HepG2 (cell line): Measurements from ENCODE around the gene CYP19A1. TPM values are rescaled to one million over a fixed set of nuclear protein-coding genes. Genes with fewer than 3 reads are reported as not detected.

Experiments
- AKNA ChIP-seq: sonication (generic); formaldehyde crosslinking; IDR thresholded peaks from 2 replicates; pipeline ENCODE4 v1.4.0; 2020; ENCODE audit warnings: missing genetic modification reagents, borderline replicate concordance
- BRCA1 ChIP-seq: sonication (generic); formaldehyde crosslinking; IDR thresholded peaks from 2 replicates; pipeline ENCODE4 v1.4.0; 2020; ENCODE audit warnings: missing genetic modification reagents
- CENPT ChIP-seq: sonication (generic); formaldehyde crosslinking; IDR thresholded peaks from 2 replicates; pipeline ENCODE4 v1.8.0; 2022; ENCODE audit warnings: low read depth, mild to moderate bottlenecking, moderate library complexity, missing genetic modification reagents
- HDAC6 ChIP-seq: fragments of 200-600 bp; sonication (generic); IDR thresholded peaks from 2 replicates; pipeline ENCODE4 v1.7.0; 2017; ENCODE audit warnings: mild to moderate bottlenecking, antibody characterized with exemption, low read length, low read depth
- HINFP ChIP-seq: sonication (generic); formaldehyde crosslinking; IDR thresholded peaks from 2 replicates; pipeline ENCODE4 v1.4.0; 2020; ENCODE audit warnings: low read depth, mild to moderate bottlenecking, missing genetic modification reagents
- KDM2A ChIP-seq: sonication (generic); formaldehyde crosslinking; IDR thresholded peaks from 2 replicates; pipeline ENCODE4 v1.4.0; 2020; ENCODE audit warnings: low read depth, missing genetic modification reagents, borderline replicate concordance
- MAZ ChIP-seq, 2 experiments: sonication (generic) in 1 of 2; formaldehyde crosslinking in 1 of 2; IDR thresholded peaks; 2 replicates each; pipeline versions ENCODE4 v1.5.0 to v1.6.1; 2012 to 2020; ENCODE audit warnings: low read depth in 2 of 2, mild to moderate bottlenecking in 2 of 2, borderline replicate concordance in 1 of 2, improper control_type of control experiment in 1 of 2, low read length in 1 of 2, missing genetic modification reagents in 1 of 2, moderate library complexity in 1 of 2
- SMAD1 ChIP-seq: sonication (generic); formaldehyde crosslinking; IDR thresholded peaks from 2 replicates; pipeline ENCODE4 v1.4.0; 2020; ENCODE audit warnings: missing genetic modification reagents, low read depth, mild to moderate bottlenecking, borderline replicate concordance
- STAG1 ChIP-seq: sonication (generic); formaldehyde crosslinking; IDR thresholded peaks from 2 replicates; pipeline ENCODE4 v1.4.0; 2020; ENCODE audit warnings: missing genetic modification reagents
- TMF1 ChIP-seq: sonication (generic); formaldehyde crosslinking; IDR thresholded peaks from 2 replicates; pipeline ENCODE4 v1.8.1; 2022; ENCODE audit warnings: low read depth, missing genetic modification reagents
- ZNF253 ChIP-seq: sonication (generic); formaldehyde crosslinking; IDR thresholded peaks from 2 replicates; pipeline ENCODE4 v1.8.0; 2022; ENCODE audit warnings: mild to moderate bottlenecking, missing genetic modification reagents, borderline replicate concordance
- ZNF281 ChIP-seq: sonication (generic); formaldehyde crosslinking; IDR thresholded peaks from 2 replicates; pipeline ENCODE4 v1.4.0; 2020; ENCODE audit warnings: missing genetic modification reagents, borderline replicate concordance
- polyA plus RNA-seq, 8 experiments: library from polyadenylated mRNA; depleted of rRNA in 3 of 8; stranded (reverse) in 7 of 8; unstranded in 1 of 8; fragments of >200 nt; fragmentation: Illumina TruSeq in 4 of 8; extraction: Trizol in 4 of 8; gene quantifications; 2 replicates each; pipeline versions ENCODE4 v1.2.1 to v1.2.3, GENCODE V29; 2011 to 2016; ENCODE audit warnings: low read depth in 4 of 8, missing spikeins in 1 of 8, mixed read lengths in 1 of 8; ENCODE audit not compliant: insufficient read depth in 1 of 8
- total RNA-seq, 5 experiments: library from RNA; depleted of rRNA; stranded (reverse); fragments of >200 nt; fragmentation: Illumina TruSeq; extraction: Trizol; gene quantifications; 2 replicates each; pipeline ENCODE4 v1.2.3, GENCODE V29; 2016; ENCODE audit warnings: low read depth in 1 of 5

CYP19A1 gene
- total and polyA plus RNA-seq, 2 of the 13 experiments (the other 11 are each of a cell fraction or from before 2014, with no cell fraction given), result 10.9 to 23.0 TPM

DNA sequence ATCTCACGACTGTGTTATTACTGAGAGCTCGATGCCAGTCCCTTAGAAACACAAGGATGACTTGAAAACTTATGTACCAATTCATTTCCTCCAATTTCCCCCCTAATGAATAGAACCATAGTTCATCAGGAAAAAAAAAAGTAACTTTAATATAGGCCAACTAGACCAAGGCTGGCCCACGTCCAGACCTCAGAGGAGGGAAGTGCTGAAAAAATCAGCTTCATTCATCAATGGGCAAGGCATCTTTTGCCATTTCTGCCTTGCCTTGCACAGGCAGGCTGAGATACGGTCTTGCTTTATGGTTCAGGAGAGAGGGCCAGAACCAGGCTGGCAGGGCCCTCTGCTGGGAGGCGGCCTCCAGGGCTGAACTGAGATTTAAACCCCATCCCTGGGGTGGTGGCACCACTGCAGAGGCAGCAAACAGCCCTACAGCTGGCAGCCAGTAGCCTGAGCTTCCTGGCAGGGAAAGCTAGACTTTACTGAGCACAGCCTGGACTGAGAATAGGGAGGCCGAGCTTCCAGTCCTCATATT, 139.6 kb downstream of the CYP19A1 start (continued):
- no peak for TF ChIP-seq HINFP (CRISPR knock-in tag)
- no peak for TF ChIP-seq KDM2A
- no peak for TF ChIP-seq MAZ (IDR thresholded peaks at IDR 0.05; ENCODE audit: borderline replicate concordance, low read depth, low read length)
- no peak for TF ChIP-seq MAZ (CRISPR knock-in tag; IDR thresholded peaks at IDR 0.05; ENCODE audit: low read depth)
- TF ChIP-seq ZNF281 (CRISPR knock-in tag), result no peak
- TF ChIP-seq BRCA1 (CRISPR knock-in tag), result no peak
- no peak for TF ChIP-seq STAG1 (CRISPR knock-in tag)
- TF ChIP-seq TMF1 (CRISPR knock-in tag), result no peak
- TF ChIP-seq CENPT, result no peak
- no peak for TF ChIP-seq HDAC6
- TF ChIP-seq AKNA (CRISPR knock-in tag), result no peak
- no peak for TF ChIP-seq SMAD1 (CRISPR knock-in tag)
- TF ChIP-seq ZNF253 (CRISPR knock-in tag), result no peak
